ENCODE results near the gene H6PD.

The H6PD gene

GRCh38 chr1:9234223-9235095 lies at the start of gene H6PD:
Gene H6PD, plus strand, starts transcription at chr1:9234774. Its CDS starts 10,161 bp downstream, at chr1:9244935.
- DNase-seq: peak; percentile 85

GRCh38 chr1:9186082-9186859 lies 48.3 kb upstream of the H6PD start:
- no peak for DNase-seq

- no peak for DNase-seq
These were observed 47.6 kb upstream of the H6PD start for GRCh38 chr1:9187004-9187403.

GRCh38 chr1:9190234-9190633 lies 44.3 kb upstream of the H6PD start:
- DNase-seq: no peak

GRCh38 chr1:9191231-9191630 lies 43.3 kb upstream of the H6PD start:
- DNase-seq: no peak

- no peak for DNase-seq
These were observed 41.9 kb upstream of the H6PD start for GRCh38 chr1:9192578-9193232.

GRCh38 chr1:9193233-9193625 lies 41.3 kb upstream of the H6PD start:
- no peak for DNase-seq

- no peak for DNase-seq
These were observed 40.5 kb upstream of the H6PD start for GRCh38 chr1:9194024-9194423.

GRCh38 chr1:9195651-9196050 lies 38.9 kb upstream of the H6PD start:
- no peak for DNase-seq

- peak; percentile 73 for DNase-seq
These were observed 38.2 kb upstream of the H6PD start for GRCh38 chr1:9196129-9197040.

- no peak for DNase-seq
These were observed 37.1 kb upstream of the H6PD start for GRCh38 chr1:9197186-9198099.

- DNase-seq: no peak
These were observed 35.8 kb upstream of the H6PD start for GRCh38 chr1:9198538-9199361.

- no peak for DNase-seq
These were observed 34.1 kb upstream of the H6PD start for GRCh38 chr1:9200441-9200840.

GRCh38 chr1:9201401-9202239 lies 33.0 kb upstream of the H6PD start:
- no peak for DNase-seq

- DNase-seq: no peak
These were observed 32.2 kb upstream of the H6PD start for GRCh38 chr1:9202240-9202870.

GRCh38 chr1:9203511-9203982 lies 31.0 kb upstream of the H6PD start:
- DNase-seq: peak; percentile 44

- DNase-seq: no peak
These were observed 30.3 kb upstream of the H6PD start for GRCh38 chr1:9204156-9204720.

GRCh38 chr1:9207086-9207485 lies 27.5 kb upstream of the H6PD start:
- DNase-seq: peak; percentile 17

Measured in activated CD4-positive, alpha-beta T cell treated with anti-CD3 and anti-CD28 coated beads, Interleukin-2, Interleukin-6, amounts not matched to agents 100 ng/mL and 50 ng/mL, durations not matched to agents 16 hours and 8 hours (primary cell).